ENCODE results near the gene RNF39. TPM values are rescaled to one million over a fixed set of nuclear protein-coding genes. Genes with fewer than 3 reads are reported as not detected.

RNF39 gene
- total and polyA plus RNA-seq, 10 of the 15 experiments (the other 5 are each of a cell fraction or from before 2014, with no cell fraction given) = 0.04 to 0.11 TPM; not detected in 8

DNA sequence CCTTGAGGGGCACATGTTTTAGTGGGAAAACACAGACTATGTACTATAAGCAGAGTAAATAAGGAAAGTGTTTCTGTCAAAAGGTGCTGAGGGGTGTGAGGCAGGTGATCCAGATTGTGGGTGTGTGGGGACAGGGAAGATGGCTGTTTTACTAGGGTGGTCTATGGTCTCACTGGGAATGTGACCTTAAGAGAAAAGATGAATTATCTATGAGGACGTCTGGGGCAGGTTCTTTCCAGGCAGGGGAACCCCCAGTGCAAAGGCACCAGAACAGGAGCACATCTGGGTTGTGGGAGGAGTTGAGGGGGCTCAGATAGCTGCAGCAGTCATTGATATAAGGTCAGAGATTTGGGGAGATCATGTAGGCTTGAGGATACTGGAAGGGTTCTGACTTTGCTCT is 32.7 kb downstream of the RNF39 start (continued):
- no peak for TF ChIP-seq BCL3 (IDR thresholded peaks at IDR 0.05; ENCODE audit: borderline replicate concordance, insufficient read depth, low read depth, low read length, poor library complexity, severe bottlenecking)

- Histone ChIP-seq H3K4me2 (ENCODE audit: control insufficient read depth, insufficient read depth) (peak overlapping the region; percentile 81), H3K9ac (ENCODE audit: control insufficient read depth, insufficient read depth, low read length) (no peak overlapping the region; the same call in 1 of the 2 replicates), H4K20me1 (ENCODE audit: control insufficient read depth, insufficient read depth) (no peaks in the 10 kb centered on the region), H3K27me3 (replicated peaks in 1 of 2; ENCODE audit: control insufficient read depth in 2 of 2, insufficient read depth in 2 of 2, low read length in 1 of 2) (no peaks in the 10 kb centered on the region), H3K9me3 (replicated peaks; ENCODE audit: control insufficient read depth, insufficient read depth, low read length) (no peaks in the 10 kb centered on the region), H3K4me3 (no peak overlapping the region), H3K4me1 (ENCODE audit: control insufficient read depth, insufficient read depth, low read length) (peaks cover 15% of the 10 kb centered on the region), H3K79me2 (ENCODE audit: control insufficient read depth, insufficient read depth, low read length) (no peaks in the 10 kb centered on the region), H2AFZ (ENCODE audit: control insufficient read depth, low read depth, low read length) (peak overlapping the region; percentile 56), H3K27ac (ENCODE audit: control insufficient read depth, insufficient read depth) (peak overlapping the region; percentile 62), H3K36me3 (ENCODE audit: control insufficient read depth in 2 of 2, insufficient read depth in 2 of 2, low read length in 1 of 2) (no peaks in the 10 kb centered on the region)
- ChIA-PET CTCF (no interaction called here), RAD21 (ENCODE audit: unreplicated experiment) (interaction anchor here (1.0 to 1.6 kb wide), 4 partner anchors 18 to 78 kb away, joined by 3 to 7 read pairs (median 3); no protein-coding TSS in a partner anchor), SMC1A (ENCODE audit: uncharacterized antibody, unreplicated experiment) (interaction anchor here (1.1 to 2.1 kb wide), 7 partner anchors 16 to 89 kb away, joined by 3 to 7 read pairs (median 4); partner anchors contain the start of gene POLR1H), POLR2A (interaction anchor here (0.9 to 1.5 kb wide), 5 partner anchors 19 to 294 kb away, joined by 3 to 5 read pairs (median 3); partner anchors contain the start of gene POLR1H)
- in situ Hi-C loops (cut with MboI) (no loop called here), intact Hi-C loops (cut with micrococcal nuclease; ENCODE audit: unreplicated experiment) (no loop called here)
- DNase-seq (ENCODE audit: low read depth, low spot score) (no peak), FAIRE-seq (peak; percentile 72), ATAC-seq (peak; percentile 91)
- no TSS peak for BruUV-seq (replicated peaks)
- 0% methylated on average over 1 of the region's 1 CpG for WGBS (ENCODE audit: insufficient coverage, insufficient replicate concordance, low lambda C conversion rate, missing lambda C conversion rate)
- TF ChIP-seq CHD2 (IDR thresholded peaks at IDR 0.05; ENCODE audit: borderline replicate concordance, low read depth, low read length) = no peak
- TF ChIP-seq PAX5 (IDR thresholded peaks at IDR 0.05; ENCODE audit: borderline replicate concordance, low read depth, low read length) = 0 out of 2 replicates have a peak, but pooled peaks have one; percentile 30
- TF ChIP-seq IKZF1 (conservative IDR thresholded peaks at IDR 0.05) = peak; percentile 66
- peak; percentile 19 to 21; a peak in 1 of 4 replicates for TF ChIP-seq BHLHE40 (IDR thresholded peaks at IDR 0.05; ENCODE audit: borderline replicate concordance in 1 of 2, low read depth in 2 of 2, low read length in 1 of 2)
- TF ChIP-seq ATF7 (IDR thresholded peaks at IDR 0.05; ENCODE audit: low read depth) = peak; percentile 53
- TF ChIP-seq, protein P1, sequence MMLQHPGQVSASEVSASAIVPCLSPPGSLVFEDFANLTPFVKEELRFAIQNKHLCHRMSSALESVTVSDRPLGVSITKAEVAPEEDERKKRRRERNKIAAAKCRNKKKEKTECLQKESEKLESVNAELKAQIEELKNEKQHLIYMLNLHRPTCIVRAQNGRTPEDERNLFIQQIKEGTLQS (IDR thresholded peaks at IDR 0.05; ENCODE audit: borderline replicate concordance, extremely low read depth, low read depth, low read length) = no peak
- no peak for TF ChIP-seq RBBP5 (conservative IDR thresholded peaks at IDR 0.05)
- no peak for TF ChIP-seq STAT1 (conservative IDR thresholded peaks at IDR 0.05)
- no peak for TF ChIP-seq CTCF (IDR thresholded peaks at IDR 0.05 in 2 of 3, conservative IDR thresholded peaks at IDR 0.05 in 1 of 3; ENCODE audit: control insufficient read depth in 2 of 3, extremely low read depth in 1 of 3, insufficient read depth in 1 of 3, low read depth in 3 of 3, low read length in 3 of 3)
- TF ChIP-seq, protein P2, sequence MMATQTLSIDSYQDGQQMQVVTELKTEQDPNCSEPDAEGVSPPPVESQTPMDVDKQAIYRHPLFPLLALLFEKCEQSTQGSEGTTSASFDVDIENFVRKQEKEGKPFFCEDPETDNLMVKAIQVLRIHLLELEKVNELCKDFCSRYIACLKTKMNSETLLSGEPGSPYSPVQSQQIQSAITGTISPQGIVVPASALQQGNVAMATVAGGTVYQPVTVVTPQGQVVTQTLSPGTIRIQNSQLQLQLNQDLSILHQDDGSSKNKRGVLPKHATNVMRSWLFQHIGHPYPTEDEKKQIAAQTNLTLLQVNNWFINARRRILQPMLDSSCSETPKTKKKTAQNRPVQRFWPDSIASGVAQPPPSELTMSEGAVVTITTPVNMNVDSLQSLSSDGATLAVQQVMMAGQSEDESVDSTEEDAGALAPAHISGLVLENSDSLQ (IDR thresholded peaks at IDR 0.05) = no peak
- TF ChIP-seq NFIC (IDR thresholded peaks at IDR 0.05; ENCODE audit: low read depth, low read length) = peak; percentile 8; the same call in 1 of the 2 replicates
- no peak for TF ChIP-seq RCOR1 (conservative IDR thresholded peaks at IDR 0.05; ENCODE audit: low read depth, low read length)
- no peak for TF ChIP-seq HDGF (IDR thresholded peaks at IDR 0.05)
- TF ChIP-seq RUNX3 (IDR thresholded peaks at IDR 0.05; ENCODE audit: low read length) = peak; percentile 76
- peak; percentile 71; the same call in 1 of the 2 replicates for TF ChIP-seq ZNF384 (IDR thresholded peaks at IDR 0.05; ENCODE audit: borderline replicate concordance, low read depth, low read length)
- TF ChIP-seq ZNF622 (IDR thresholded peaks at IDR 0.05) = no peak
- TF ChIP-seq FOXK2 (IDR thresholded peaks at IDR 0.05) = peak; percentile 75; the same call in 1 of the 2 replicates
- no peak for TF ChIP-seq SUPT20H (IDR thresholded peaks at IDR 0.05; ENCODE audit: borderline replicate concordance, control insufficient read depth, low read depth, low read length)
Observed at GRCh38 chr6:30042476-30042875, 33.1 kb downstream of the RNF39 start.
